ENCODE results near the gene IFNA6. TPM values are rescaled to one million over a fixed set of nuclear protein-coding genes. Genes with fewer than 3 reads are reported as not detected.

IFNA6 gene
- polyA plus RNA-seq, 2 donors = not detected

DNA sequence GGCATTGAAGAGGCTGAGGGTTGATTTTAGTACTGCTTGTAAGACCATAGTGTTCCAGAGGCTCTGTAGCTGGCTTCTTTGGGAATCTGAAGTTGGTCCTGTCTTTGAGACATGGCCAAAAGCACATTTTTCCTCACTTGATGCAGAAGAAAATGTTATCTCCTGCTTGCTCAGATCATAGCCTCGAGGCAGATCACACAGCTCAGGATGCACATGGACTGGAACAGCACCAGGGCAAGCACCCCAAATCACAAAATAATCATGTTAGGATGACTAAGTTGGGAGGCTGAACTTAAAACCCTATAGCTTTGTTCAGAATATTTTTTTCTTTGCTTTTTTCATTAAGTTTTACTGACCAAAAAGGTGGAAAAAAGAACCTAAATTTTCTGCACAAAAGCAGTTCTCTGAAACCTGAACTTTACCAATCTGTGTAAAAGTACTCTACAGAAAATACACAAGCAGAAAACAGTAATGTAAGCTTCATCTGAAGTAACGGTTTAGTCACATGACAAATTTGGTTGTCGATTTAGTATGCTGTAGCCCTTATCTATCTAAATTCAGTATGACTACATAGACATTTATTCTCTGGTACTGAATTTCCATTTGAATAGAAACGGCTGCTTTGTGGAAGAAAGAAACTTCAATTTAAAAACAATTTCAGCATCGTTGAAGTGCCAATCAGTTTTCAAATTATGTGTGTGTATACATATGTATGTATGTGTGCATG lies 18.8 kb downstream of the IFNA6 start:
- H3K4me3 ChIP-seq (ENCODE audit: low read depth in 1 of 2, low read length in 2 of 2) = no peak overlapping the region
- no peaks in the 10 kb centered on the region for H3K9me3 ChIP-seq (ENCODE audit: control insufficient read depth in 2 of 2, insufficient read depth in 1 of 2, low read depth in 1 of 2, low read length in 1 of 2)
- 45 to 48% methylated on average over 5 of the region's 5 CpGs for WGBS, 2 donors
- H3K36me3 ChIP-seq (ENCODE audit: control insufficient read depth in 2 of 2, insufficient read depth in 2 of 2, low read length in 1 of 2) = no peaks in the 10 kb centered on the region
- H3K4me1 ChIP-seq (ENCODE audit: control insufficient read depth in 2 of 2, insufficient read depth in 2 of 2, low read length in 1 of 2) = no peaks in the 10 kb centered on the region
- H3K27ac ChIP-seq (ENCODE audit: low read depth in 2 of 2, low read length in 1 of 2) = no peak overlapping the region
- H3K27me3 ChIP-seq (ENCODE audit: control insufficient read depth in 1 of 2, insufficient read depth in 2 of 2, low read length in 2 of 2) = no peaks in the 10 kb centered on the region

- H3K27ac ChIP-seq (ENCODE audit: low read depth in 2 of 2, low read length in 1 of 2) = no peak overlapping the region
- H3K27me3 ChIP-seq (ENCODE audit: control insufficient read depth in 1 of 2, insufficient read depth in 2 of 2, low read length in 2 of 2) = no peaks in the 10 kb centered on the region
- no peaks in the 10 kb centered on the region for H3K4me1 ChIP-seq (ENCODE audit: control insufficient read depth in 2 of 2, insufficient read depth in 2 of 2, low read length in 1 of 2)
- 30 to 34% methylated on average over 2 of the region's 2 CpGs for WGBS, 2 donors
- peaks cover 0 to 2% of the 10 kb centered on the region in 2 donors for H3K36me3 ChIP-seq (ENCODE audit: control insufficient read depth in 2 of 2, insufficient read depth in 2 of 2, low read length in 1 of 2)
- H3K4me3 ChIP-seq (ENCODE audit: low read depth in 1 of 2, low read length in 2 of 2) = no peak overlapping the region
- no peaks in the 10 kb centered on the region for H3K9me3 ChIP-seq (ENCODE audit: control insufficient read depth in 2 of 2, insufficient read depth in 1 of 2, low read depth in 1 of 2, low read length in 1 of 2)
Observed at GRCh38 chr9:21326526-21327139, 24.1 kb downstream of the IFNA6 start.

- Histone ChIP-seq H3K27me3 (ENCODE audit: control insufficient read depth in 1 of 2, insufficient read depth in 2 of 2, low read length in 2 of 2) (no peaks in the 10 kb centered on the region), H3K4me3 (ENCODE audit: low read depth in 1 of 2, low read length in 2 of 2) (no peak overlapping the region), H3K27ac (ENCODE audit: low read depth in 2 of 2, low read length in 1 of 2) (no peak overlapping the region), H3K9me3 (ENCODE audit: control insufficient read depth in 2 of 2, insufficient read depth in 1 of 2, low read depth in 1 of 2, low read length in 1 of 2) (no peaks in the 10 kb centered on the region), H3K4me1 (ENCODE audit: control insufficient read depth in 2 of 2, insufficient read depth in 2 of 2, low read length in 1 of 2) (no peaks in the 10 kb centered on the region), H3K36me3 (ENCODE audit: control insufficient read depth in 2 of 2, insufficient read depth in 2 of 2, low read length in 1 of 2) (peaks cover 0 to 2% of the 10 kb centered on the region in 2 donors)
- WGBS, 2 donors = 82% methylated on average over 4 of the region's 4 CpGs
Observed at GRCh38 chr9:21324047-21324446, 26.6 kb downstream of the IFNA6 start.

GRCh38 chr9:21322911-21323461 lies 27.7 kb downstream of the IFNA6 start:
- Histone ChIP-seq H3K4me3 (ENCODE audit: low read depth in 1 of 2, low read length in 2 of 2) (no peak overlapping the region), H3K9me3 (ENCODE audit: control insufficient read depth in 2 of 2, insufficient read depth in 1 of 2, low read depth in 1 of 2, low read length in 1 of 2) (no peaks in the 10 kb centered on the region), H3K4me1 (ENCODE audit: control insufficient read depth in 2 of 2, insufficient read depth in 2 of 2, low read length in 1 of 2) (no peaks in the 10 kb centered on the region), H3K27ac (ENCODE audit: low read depth in 2 of 2, low read length in 1 of 2) (no peak overlapping the region), H3K27me3 (ENCODE audit: control insufficient read depth in 1 of 2, insufficient read depth in 2 of 2, low read length in 2 of 2) (no peaks in the 10 kb centered on the region), H3K36me3 (ENCODE audit: control insufficient read depth in 2 of 2, insufficient read depth in 2 of 2, low read length in 1 of 2) (peaks cover 0 to 2% of the 10 kb centered on the region in 2 donors)
- WGBS, 2 donors = 87 to 92% methylated on average over 5 of the region's 5 CpGs

GRCh38 chr9:21320465-21320864 lies 30.2 kb downstream of the IFNA6 start:
- no peaks in the 10 kb centered on the region for H3K27me3 ChIP-seq (ENCODE audit: control insufficient read depth in 1 of 2, insufficient read depth in 2 of 2, low read length in 2 of 2)
- peaks cover 0 to 3% of the 10 kb centered on the region in 2 donors for H3K4me1 ChIP-seq (ENCODE audit: control insufficient read depth in 2 of 2, insufficient read depth in 2 of 2, low read length in 1 of 2)
- H3K36me3 ChIP-seq (ENCODE audit: control insufficient read depth in 2 of 2, insufficient read depth in 2 of 2, low read length in 1 of 2) = peaks cover 0 to 2% of the 10 kb centered on the region in 2 donors
- H3K9me3 ChIP-seq (ENCODE audit: control insufficient read depth in 2 of 2, insufficient read depth in 1 of 2, low read depth in 1 of 2, low read length in 1 of 2) = no peaks in the 10 kb centered on the region
- no peak overlapping the region for H3K27ac ChIP-seq (ENCODE audit: low read depth in 2 of 2, low read length in 1 of 2)
- no peak overlapping the region for H3K4me3 ChIP-seq (ENCODE audit: low read depth in 1 of 2, low read length in 2 of 2)
- WGBS, 2 donors = 57 to 68% methylated on average over 2 of the region's 2 CpGs

GRCh38 chr9:21317956-21318923 lies 32.4 kb downstream of the IFNA6 start:
- Histone ChIP-seq H3K4me1 (ENCODE audit: control insufficient read depth in 2 of 2, insufficient read depth in 2 of 2, low read length in 1 of 2) (peaks cover 0 to 3% of the 10 kb centered on the region in 2 donors), H3K27ac (ENCODE audit: low read depth in 2 of 2, low read length in 1 of 2) (no peak overlapping the region), H3K4me3 (ENCODE audit: low read depth in 1 of 2, low read length in 2 of 2) (no peak overlapping the region), H3K27me3 (ENCODE audit: control insufficient read depth in 1 of 2, insufficient read depth in 2 of 2, low read length in 2 of 2) (no peaks in the 10 kb centered on the region), H3K36me3 (ENCODE audit: control insufficient read depth in 2 of 2, insufficient read depth in 2 of 2, low read length in 1 of 2) (no peaks in the 10 kb centered on the region), H3K9me3 (ENCODE audit: control insufficient read depth in 2 of 2, insufficient read depth in 1 of 2, low read depth in 1 of 2, low read length in 1 of 2) (no peaks in the 10 kb centered on the region)
- 17 to 21% methylated on average over 7 of the region's 7 CpGs for WGBS, 2 donors

GRCh38 chr9:21316860-21317259 lies 33.8 kb downstream of the IFNA6 start:
- H3K4me1 ChIP-seq (ENCODE audit: control insufficient read depth in 2 of 2, insufficient read depth in 2 of 2, low read length in 1 of 2) = peaks cover 0 to 3% of the 10 kb centered on the region in 2 donors
- no peaks in the 10 kb centered on the region for H3K9me3 ChIP-seq (ENCODE audit: control insufficient read depth in 2 of 2, insufficient read depth in 1 of 2, low read depth in 1 of 2, low read length in 1 of 2)
- H3K36me3 ChIP-seq (ENCODE audit: control insufficient read depth in 2 of 2, insufficient read depth in 2 of 2, low read length in 1 of 2) = no peaks in the 10 kb centered on the region
- no peak overlapping the region for H3K4me3 ChIP-seq (ENCODE audit: low read depth in 1 of 2, low read length in 2 of 2)
- 11 to 12% methylated on average over 3 of the region's 3 CpGs for WGBS, 2 donors
- H3K27me3 ChIP-seq (ENCODE audit: control insufficient read depth in 1 of 2, insufficient read depth in 2 of 2, low read length in 2 of 2) = no peaks in the 10 kb centered on the region
- H3K27ac ChIP-seq (ENCODE audit: low read depth in 2 of 2, low read length in 1 of 2) = peak overlapping the region in 1 of 2 donors; percentile 31

DNA sequence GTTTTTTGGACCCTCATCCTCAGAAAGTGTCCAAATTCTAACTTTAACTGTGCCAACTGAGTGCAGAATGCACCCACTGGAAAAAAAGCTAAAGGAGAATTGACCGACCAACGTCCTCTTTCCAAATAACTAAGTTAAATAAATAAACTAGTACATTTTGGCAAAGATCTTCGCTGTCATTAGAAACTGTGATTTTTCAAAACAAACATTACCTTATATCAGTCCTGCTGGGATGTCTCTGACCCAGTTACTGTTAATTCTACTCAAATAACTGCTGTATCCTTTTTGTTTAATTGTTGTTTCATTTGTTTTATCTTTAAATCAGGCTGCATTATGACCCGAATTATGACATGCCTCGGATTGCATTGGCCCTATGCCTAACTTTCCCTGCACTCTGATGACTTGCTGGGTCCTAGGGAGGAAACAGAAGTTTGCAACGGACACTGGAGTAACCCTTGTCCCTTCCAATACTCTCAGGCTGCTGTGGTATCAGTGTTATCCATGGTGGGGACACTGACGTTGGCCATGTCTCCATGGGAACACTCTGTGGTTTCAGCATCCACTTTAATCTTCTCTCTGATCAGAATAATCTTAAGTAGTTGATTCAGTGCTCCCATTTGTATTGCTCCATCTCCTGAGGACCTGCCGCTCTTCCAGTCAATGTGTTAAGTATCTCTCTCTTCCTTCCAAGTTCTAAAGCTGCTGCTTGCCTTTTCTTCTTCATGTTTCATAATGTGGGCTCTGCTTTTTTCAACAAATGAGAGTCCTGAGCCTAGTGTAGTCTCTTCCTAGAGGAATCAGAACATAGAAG lies 34.5 kb downstream of the IFNA6 start:
- Histone ChIP-seq H3K9me3 (ENCODE audit: control insufficient read depth in 2 of 2, insufficient read depth in 1 of 2, low read depth in 1 of 2, low read length in 1 of 2) (no peaks in the 10 kb centered on the region), H3K4me1 (ENCODE audit: control insufficient read depth in 2 of 2, insufficient read depth in 2 of 2, low read length in 1 of 2) (peaks cover 0 to 3% of the 10 kb centered on the region in 2 donors), H3K27me3 (ENCODE audit: control insufficient read depth in 1 of 2, insufficient read depth in 2 of 2, low read length in 2 of 2) (no peaks in the 10 kb centered on the region), H3K27ac (ENCODE audit: low read depth in 2 of 2, low read length in 1 of 2) (no peak overlapping the region), H3K36me3 (ENCODE audit: control insufficient read depth in 2 of 2, insufficient read depth in 2 of 2, low read length in 1 of 2) (no peaks in the 10 kb centered on the region), H3K4me3 (ENCODE audit: low read depth in 1 of 2, low read length in 2 of 2) (no peak overlapping the region)
- 23 to 25% methylated on average over 8 of the region's 8 CpGs for WGBS, 2 donors
